C4-2B (cell line): ENCODE measurements around the gene JDP2.

Experiments
- CTCF ChIP-seq: fragments of 450-650 bp; conservative IDR thresholded peaks from 2 replicates; pipeline ENCODE4 v1.5.1; 2017; ENCODE audit warnings: mild to moderate bottlenecking
- ZFX ChIP-seq: fragments of 450-650 bp; IDR thresholded peaks from 2 replicates; pipeline ENCODE4 v1.6.1; 2017

GRCh38 chr14:75469164-75469563 lies 41.3 kb downstream of the JDP2 start:
- TF ChIP-seq CTCF, result no peak
- TF ChIP-seq ZFX, result no peak
